Fibroblast of skin of left biceps (primary cell): ENCODE results near the gene CCDC50.

Source experiments
- DNase-seq, 2 experiments: peaks; one replicate each; pipeline ENCODE4 v3.0.0-alpha.2; 2013; ENCODE audit warnings: low read depth in 2 of 2

The CCDC50 gene

DNA sequence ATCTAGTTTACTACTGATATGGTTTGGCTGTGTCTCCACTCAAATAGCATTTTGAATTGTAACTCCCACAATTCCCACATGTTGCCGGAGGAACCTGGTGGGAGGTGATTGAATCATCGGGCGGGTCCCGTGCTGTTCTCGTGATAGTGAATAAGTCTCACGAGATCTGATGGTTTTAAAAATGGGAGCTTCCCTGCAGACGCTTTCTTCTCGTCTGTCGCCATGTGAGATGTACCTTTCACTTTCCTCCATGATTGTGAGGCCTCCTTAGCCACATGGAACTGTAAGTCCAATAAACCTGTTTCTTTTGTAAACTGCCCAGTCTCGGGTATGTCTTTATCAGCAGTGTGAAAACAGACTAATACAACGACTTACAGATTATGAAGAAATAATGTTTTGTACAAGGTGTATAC is 96.1 kb downstream of the CCDC50 start:
- no peak for DNase-seq

DNA sequence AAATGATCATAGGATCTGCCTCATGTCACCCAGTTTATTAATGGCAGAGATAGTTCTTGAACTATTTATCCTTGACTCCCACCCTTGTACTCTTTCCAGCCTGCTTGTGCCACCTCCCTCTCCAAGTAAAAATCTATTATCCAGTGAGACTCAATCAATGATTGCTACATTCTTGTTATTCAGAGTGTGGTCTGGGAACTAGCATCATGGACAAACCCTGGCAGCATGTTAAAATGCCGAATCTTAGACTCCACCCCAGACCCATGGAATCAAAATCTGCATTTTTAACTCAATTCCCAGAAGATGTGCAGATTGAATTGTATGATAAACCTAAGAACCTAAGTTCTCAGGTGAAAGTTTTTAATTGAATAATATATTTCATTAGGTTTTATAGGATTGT is 97.1 kb downstream of the CCDC50 start:
- no peak for DNase-seq

DNA sequence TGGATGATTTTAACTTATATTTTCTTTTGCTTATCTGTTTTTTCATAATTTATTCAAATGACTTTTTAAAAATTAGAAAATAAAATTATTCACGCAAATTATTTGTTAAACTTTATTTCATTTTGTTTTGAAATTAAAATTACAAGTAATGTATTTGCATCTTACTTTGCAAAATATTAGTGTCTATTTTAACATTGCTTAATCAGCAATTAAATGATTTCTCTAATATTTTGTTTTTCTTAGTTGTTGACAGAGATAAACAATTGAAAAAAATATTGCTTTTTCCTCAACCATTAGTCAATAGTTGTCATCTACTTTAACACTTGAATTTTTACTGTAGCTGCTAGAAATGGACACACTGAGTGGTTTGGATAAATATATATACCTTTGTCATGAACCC is 99.0 kb downstream of the CCDC50 start:
- no peak for DNase-seq

DNA sequence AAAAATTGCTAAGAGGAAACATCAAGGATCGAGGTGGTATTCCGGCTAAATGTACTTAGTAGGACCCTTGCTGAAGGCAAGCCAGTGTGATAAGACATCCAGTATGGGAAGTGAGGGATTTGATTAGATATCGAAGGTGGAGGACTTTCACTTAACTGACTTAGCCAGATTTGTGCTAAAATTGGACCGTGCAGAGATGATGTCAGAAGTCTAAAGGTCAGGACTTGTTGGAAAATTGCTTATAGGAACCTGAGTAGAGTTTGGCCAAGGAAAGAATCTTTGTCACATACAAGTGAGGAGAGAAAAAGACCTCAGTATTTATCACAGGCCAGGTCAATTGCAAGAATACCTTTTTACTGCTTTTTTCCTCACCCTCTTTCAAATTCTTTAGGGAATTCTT is 100.9 kb downstream of the CCDC50 start:
- no peak for DNase-seq

DNA sequence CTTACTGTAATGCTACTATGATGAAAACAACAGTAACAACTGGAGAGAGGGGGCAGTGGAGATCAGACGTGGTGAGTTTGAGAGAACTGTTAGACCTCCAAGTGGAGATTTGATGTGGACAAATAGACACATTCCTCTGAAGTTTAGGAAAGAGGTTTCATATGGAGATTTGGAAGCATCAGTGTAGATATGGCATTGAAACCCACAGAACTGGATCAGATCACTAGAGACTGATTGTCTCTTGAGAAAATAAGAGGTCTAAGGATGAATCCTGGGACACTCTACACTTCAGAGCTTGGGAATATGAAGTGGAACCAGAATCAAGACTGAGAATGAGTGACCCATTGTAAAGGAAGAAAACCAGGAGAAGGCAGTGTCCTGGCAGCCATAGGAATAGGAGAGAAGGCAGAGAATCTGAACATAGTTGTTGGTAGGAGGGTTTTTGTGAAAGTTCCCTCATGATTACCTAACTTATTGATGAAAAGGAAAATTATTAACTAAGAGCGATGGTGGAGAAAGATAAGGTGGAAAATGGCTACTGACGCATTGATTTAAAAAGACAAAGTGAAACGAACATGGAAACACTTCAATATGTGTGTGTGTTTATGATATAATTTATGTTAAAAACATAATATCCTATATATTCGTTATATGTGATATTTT is 102.1 kb downstream of the CCDC50 start:
- DNase-seq = no peak

DNA sequence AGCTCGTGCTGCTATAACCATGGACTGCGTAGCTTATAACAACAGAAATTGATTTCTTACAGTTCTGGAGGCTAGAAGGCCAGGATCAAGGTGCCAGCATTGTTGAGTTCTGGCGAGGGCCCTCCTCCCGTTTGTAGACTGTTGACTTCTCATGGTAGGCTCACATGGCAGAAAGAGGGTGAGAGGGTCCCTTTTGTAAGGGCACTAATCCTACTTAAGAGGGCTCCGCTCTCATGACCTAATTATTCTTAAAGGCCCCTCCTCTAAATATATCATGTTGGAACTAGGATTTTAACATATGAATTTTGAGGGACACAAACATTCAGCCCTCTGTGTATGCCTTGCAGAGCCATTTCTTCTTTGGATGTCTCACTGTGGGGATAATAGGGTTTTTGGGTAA is 103.0 kb downstream of the CCDC50 start:
- DNase-seq = no peak

DNA sequence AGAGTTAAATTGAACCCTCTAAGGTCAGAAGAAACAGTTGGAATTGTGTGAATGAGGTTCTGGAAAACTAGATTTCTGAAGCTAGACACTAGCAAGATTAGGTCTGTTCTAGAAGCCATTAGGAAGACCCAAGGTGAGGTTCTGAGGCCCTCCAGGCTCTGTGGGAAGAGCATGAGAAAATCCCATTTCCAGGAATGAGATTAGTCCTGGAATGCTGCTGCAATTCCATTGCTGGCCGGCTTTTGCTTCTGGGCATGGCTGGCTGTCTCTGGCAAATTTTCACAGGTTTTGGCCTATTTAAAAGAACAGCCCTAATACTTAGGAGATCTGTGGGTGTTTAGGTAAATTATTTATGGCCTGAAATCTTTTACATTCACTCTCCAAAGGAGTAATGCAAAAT is 104.8 kb downstream of the CCDC50 start:
- DNase-seq = no peak

DNA sequence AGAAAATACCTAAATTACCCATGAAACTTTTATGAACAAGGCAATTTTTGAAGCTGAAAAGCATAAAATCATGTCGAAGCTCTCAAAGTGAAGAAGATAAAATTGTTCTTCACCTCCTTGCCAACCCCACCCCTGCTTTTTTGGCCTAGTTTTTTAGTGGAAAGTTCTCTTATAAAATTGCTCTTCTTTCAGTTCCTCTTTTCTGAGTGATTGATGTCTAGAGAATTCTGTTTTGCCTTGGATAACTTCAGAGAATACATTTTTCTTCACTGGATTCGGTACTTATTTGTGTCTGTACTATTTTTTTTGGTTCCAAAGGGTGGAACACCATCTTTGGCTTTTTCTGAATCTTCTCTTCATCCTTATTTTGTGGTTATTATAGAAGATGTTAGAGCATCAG is 106.8 kb downstream of the CCDC50 start:
- no peak for DNase-seq

DNA sequence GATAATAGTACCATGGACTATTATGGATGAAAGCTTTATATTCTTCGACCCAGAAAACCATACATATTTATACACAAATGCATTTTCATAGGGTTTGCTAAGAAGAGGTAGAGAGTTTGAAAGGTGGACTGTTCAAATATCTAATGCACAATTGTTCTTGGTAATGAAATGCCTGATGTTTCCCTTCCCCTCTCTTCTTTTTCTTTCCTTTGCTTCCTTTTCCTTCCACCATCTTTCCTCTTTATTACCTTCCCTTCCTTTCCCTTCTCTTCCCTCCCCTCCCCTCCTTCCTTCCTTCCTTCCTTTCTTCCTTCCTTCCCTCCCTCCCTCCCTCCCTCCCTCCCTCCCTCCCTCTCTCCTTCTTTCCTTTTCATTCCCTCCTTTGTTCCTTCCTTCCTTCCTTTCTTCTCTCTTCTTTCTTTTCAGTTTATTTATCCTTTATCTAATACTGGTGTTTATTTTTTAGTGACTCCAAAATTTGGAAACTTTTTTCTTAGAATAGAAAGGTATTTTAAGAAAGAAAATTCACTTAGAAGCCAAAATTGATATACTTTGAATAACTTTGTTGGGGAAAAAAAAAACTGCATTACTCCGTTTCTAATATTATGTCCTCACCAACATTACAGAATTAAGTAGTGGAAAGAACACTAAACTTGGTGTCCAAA is 109.1 kb downstream of the CCDC50 start:
- no peak for DNase-seq

DNA sequence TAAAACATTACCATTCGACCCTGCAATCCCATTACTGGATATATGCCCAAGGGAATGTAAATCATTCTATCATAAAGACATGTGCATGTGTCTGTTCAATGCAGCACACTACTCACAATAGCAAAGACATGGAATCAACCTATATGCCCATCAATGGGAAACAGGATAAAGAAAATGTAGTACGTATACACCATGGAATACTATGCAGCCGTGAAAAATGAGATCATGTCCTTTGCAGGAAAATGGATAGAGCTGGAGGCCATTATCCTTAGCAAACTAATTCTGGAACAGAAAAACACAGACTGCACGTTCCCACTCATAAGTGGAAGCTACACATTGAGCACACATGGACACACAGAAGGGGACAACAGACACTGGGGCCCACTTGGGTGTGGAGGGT is 111.3 kb downstream of the CCDC50 start:
- DNase-seq = no peak

DNA sequence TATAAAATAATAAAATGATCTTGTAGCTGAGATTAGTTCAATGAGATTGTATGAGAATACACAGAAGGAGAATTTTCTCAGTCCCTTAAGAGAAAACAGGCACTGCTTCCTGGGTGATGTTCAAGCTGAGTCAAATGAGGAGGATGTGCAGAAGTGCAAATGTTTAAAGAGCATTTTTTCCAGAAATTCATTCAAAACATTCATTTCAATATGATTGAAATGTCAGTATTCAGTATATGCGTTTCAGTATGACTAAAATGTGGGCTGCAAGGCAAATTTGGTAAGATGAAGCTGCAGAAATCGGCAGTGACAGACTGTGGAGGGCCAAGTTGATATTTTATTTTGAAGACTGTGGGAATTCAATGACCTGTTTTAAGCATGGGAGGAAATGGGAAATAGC is 112.5 kb downstream of the CCDC50 start:
- DNase-seq = no peak

DNA sequence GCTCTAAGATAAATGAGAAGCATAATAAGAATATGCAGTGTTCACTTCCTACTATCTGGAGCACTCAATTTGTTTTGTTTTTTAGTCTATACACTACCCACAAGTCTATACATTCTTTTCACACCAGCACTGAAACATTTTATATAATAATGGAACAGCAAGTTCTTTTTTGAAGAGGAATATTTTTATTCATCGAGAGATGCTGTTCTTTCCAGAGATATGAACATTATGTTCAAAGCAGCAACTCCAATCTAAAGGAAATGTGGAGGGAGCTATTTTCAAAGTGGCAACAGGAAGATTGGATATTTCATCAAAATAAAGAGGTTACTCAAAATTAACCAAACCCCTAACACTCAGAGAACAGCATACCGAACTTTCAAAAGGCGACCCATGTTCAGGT is 115.4 kb downstream of the CCDC50 start:
- DNase-seq = no peak
